T-helper 22 cell (primary cell): Measurements from ENCODE around the gene ATXN7.

ENCODE experiments used
- DNase-seq: peaks from one replicate; pipeline ENCODE4 v3.0.0-alpha.2; 2020; ENCODE audit warnings: low read depth

The ATXN7 gene

DNA sequence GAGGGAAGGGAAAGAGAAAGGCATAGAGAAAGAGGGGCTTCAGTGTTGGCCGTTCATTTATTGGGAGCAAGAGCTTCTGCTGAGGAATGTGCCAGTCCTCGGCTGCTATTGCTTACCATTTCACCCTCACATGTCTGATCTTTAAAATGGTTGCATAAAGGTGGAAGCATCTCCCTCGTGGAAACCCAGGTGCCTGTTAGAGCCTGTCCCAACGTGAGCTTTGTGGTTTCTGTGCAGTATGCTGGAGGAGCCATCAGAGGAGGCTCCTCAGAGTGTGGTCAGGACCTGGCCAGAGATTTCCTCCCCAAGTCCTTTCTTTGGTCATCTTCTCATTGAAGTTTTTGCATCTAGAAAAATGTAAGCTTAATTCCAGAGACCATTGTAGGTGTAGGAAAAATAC, 125.3 kb downstream of the ATXN7 start:
- no peak for DNase-seq

DNA sequence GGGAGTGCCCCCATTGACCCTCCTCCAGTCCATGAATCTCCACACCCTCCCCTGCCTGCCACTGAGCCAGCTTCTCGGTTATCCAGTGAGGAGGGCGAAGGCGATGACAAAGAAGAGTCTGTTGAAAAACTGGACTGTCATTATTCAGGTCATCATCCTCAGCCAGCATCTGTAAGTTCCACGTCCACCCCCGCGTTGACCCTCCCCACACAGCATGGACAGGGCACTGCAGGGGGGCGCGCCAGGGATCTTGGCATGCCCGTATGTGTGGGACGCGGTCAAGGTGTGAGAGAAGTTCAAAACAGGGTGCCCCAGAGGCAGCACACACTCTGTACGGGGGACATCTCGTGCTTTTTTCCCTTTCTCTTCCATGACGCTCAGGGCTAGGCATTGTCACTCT, 126.5 kb downstream of the ATXN7 start:
- DNase-seq = no peak

DNA sequence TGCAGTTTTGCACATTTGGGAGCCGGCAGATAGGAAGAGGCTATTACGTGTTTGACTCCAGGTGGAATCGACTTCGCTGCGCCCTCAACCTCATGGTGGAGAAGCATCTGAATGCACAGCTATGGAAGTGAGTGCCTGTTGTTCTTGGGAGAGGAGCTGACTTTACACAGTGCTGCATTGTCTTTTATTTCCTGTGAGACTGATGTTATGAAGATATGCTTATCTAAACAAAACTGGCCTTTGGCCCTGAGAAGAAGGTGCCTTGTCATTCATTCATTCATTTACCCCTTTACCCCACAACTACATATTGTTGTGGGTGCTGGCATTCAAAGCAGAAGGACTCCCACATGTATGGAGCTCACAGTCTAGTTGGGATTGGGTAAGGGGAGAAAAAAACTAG, 127.1 kb downstream of the ATXN7 start:
- DNase-seq = no peak

DNA sequence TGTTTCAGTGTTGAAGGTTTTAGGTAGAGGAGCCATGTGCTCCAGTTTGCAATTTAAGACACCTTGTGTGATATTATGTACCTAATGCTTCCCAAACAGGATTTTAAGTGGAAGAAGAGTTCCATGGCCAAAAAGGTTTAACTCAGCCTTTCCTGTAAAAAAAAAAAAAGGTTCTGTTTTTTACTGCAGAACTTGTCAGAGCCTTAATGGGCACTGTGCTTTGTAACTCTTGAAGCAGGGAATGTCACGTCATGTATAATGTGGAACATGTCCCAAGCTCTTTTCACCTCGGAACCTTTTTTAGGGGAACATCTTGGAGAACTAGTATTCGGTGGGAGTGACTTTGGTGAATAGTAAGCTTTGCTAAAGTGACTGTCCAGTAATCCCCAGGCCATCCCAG, 128.0 kb downstream of the ATXN7 start:
- no peak for DNase-seq

GRCh38 chr3:63992516-63993209, 129.0 kb downstream of the ATXN7 start:
- no peak for DNase-seq

DNA sequence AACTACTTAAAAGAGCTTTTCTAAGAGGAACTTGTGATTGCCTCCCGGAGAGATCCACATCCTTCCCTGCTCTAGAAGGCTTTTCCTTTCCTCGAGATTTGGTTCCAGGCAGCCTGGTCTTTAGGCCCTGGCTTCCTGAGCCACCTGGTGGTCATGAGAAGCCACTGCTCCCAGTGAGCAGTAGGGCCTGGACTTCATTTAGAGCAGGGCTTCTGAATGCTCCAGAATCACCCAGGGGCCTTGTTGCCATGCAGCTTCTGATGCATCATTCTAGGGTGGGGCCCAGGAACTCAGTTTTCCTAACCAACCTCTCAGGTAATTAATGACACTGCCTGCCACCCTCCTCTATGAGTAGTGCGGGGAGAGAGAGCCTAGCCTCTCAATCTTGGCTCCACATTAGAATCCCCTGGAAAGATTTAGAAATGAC, 130.0 kb downstream of the ATXN7 start:
- DNase-seq = peak; percentile 26

DNA sequence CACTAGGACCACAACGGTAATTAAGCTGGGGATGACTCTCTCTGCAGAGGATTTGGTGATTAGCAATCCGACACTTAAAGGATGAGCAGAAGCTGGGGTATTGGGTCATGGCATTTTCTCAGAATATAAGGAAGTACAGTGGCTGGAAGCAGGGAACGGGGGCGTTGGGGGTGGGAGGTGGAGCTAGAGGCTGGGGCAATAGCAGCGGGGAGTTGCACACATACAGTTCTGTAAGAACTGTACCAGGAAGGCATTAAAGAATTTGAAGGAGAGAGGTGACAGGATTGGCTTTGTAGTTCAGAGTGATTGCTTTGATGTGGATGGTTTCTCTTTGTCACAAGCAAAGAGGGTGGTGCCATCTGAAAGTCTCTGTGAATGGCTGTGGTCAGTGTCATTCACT, 131.4 kb downstream of the ATXN7 start:
- no peak for DNase-seq

DNA sequence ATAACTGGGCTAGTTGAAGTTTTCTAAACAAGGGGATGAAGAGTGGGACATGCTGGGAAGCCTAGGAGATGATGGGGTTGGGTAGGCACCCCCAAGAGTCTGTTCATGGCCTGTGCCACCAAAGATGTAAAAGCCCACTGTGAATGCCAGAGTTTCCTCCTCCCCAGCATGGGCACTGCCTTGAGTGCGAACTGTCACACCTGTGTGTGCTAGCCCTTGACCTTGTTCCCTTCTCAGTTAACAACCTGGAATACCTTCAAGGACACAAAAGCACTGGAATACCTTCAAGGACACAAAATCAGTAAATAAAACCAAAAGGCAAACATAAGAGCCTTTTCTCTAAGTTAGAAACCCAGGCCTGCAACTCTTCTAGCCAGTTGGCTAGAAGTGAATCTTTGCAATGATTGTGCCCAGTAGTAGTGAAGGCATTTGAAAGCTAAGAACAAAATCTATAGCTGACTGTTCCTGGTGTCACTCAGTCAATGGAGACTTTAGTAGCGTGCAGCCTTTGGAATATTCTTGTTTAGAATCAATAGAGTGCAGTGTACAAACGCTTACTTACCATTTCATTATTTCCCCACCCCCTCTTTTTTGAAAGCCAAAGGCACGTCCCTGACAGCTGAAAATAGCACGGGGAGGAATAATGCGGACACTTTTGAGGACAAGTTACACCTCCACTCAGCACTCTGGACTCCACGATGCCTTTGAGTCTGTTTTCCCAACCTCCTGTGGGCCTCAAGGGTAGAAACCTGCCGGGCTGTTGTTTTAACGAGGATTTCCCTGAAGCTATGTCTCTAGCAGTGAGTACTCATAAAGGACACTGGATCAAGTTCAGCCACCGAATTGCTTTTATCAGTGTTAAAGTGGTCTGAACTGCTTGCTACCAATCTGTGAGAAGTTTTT, 135.4 kb downstream of the ATXN7 start:
- DNase-seq = no peak

DNA sequence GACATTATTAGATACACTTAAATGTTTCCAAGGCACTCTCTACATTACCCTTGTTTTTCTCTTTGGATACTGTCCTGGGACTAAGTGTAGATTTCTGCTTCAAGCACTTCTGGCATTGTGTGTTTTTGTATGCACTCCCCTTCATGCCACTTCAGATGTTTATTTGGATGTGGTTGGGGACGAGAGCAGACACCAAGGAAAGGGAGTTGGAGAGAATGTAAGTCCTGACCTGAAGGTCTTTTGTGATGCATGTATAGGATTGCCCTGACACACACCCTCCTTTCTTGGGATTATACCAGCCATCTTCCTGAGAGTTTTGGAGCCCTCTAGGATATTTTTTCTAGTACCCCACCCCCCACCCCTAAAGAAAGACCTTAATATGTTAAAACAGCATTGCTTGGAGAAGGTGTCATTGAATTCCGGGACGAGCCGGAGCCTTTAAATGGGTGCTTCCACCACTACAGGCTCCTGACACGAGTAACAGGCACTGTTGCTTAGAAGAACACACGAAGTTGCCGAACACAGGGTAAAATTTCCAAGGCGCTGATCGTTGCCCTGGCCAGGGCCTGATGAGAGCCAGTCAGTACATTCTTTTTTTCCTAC, 136.9 kb downstream of the ATXN7 start:
- DNase-seq = no peak

GRCh38 chr3:64002233-64002632, 138.6 kb downstream of the ATXN7 start:
- DNase-seq = no peak

DNA sequence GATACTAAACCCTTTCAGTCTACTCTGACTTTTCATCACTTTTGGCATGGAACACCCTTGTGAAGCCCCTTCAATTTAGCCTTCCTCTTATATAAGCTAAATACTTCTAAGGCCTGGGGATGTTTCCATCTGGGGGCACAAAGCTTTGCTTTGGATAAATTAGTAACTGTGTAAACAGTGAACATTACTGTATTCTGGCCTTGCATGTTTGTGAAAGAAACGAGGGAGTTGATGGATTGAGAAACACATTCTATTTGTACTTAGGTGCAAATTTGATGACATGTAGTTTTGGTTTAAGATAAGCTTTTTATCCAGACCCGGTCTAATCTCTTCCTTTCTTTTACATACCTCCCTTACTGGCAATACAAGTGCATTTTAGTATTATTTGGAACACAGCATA, 139.9 kb downstream of the ATXN7 start:
- no peak for DNase-seq

GRCh38 chr3:64008017-64008416, 144.3 kb downstream of the ATXN7 start:
- DNase-seq = no peak

DNA sequence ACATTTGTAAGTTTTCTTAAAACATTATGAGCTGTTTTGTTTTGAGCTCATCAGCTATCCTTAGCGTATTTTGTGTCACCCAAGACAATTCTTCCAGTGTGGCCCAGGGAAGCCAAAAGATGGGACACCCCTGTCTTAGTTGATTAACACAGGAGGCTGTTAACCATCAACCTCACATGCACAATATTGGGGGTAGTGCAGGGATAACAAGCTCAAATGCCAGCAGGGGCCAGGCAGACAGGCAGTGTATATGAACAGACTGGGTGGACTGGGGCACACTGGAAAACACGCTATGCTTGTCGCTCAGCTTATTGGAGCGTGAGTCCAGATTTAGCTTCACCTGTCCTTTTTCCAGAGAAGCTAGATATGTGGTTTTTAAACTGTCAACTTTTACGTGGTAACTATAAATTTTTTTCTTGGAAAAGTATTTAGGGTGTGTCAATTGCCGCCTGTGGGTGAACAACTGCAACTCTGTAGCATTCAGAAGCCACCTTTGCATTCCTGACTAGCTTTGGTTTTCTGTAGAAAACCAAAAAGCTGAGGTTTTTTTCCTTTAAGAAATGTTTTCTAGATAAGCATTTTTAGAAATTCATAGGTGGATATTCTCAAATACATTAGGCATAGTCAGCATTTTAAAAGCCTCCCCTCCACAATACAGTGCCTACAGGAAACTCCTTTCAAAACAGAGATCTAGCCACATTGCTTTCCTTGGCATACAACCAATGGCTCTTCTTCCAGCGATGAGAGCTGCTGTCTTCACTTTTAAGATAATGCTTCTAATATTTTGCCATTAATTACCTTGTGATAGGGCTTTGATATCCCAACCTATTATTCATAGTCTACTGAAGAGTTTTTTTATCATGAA, 145.1 kb downstream of the ATXN7 start:
- no peak for DNase-seq

- DNase-seq = no peak
These were observed 145.9 kb downstream of the ATXN7 start for GRCh38 chr3:64009528-64009927.

- DNase-seq = no peak
These were observed 146.5 kb downstream of the ATXN7 start for GRCh38 chr3:64010199-64010598.

DNA sequence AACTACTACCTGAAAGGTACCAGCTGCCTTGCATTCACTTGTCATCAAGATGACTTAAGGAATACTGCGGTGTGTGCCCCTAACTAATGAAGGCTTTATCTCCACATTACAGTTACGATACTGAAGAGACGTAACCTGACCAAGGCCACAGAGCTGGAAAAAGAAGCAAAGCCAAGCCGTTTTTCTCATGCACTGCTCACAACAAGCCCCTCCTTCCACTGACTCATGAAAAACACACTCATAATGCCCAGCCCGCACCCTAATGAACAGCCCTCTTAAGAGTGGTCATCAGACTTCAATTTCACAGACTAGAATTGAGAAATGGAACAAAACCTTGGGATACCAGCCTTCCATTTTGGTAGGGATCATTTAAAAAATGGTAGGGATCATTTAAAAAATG, 148.0 kb downstream of the ATXN7 start:
- DNase-seq = no peak

DNA sequence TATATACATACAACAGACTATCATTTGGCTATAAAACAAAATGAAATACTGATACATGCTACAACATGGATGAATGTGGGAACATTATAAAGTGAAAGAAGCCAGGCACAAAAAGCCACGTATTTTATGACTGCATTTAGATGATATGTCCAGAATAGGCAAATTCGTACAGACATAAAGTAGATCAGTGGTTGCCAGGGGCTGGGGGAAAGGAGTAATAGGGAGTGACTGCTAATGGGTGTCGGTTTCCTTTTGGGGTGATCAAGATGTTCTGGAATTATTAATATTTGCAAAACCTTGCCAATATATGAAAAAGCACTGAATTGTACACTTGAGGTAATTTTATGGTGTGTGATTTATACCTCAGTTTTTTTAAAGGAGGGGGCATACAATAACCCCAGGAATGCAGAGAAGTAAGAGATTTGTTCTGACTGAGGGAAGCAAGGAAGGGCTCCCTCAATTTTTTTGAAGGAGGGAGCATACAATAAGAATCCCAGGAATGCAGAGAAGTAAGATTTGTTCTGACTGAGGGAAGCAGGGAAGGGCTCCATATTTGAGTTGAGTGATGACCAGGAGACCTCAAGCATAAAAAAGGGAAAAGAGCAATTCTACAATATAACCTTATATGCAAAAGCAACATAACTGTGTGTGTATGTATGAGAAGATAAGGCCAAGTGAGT, 153.4 kb downstream of the ATXN7 start:
- DNase-seq = no peak

GRCh38 chr3:64019271-64019670, 155.6 kb downstream of the ATXN7 start:
- DNase-seq = no peak

DNA sequence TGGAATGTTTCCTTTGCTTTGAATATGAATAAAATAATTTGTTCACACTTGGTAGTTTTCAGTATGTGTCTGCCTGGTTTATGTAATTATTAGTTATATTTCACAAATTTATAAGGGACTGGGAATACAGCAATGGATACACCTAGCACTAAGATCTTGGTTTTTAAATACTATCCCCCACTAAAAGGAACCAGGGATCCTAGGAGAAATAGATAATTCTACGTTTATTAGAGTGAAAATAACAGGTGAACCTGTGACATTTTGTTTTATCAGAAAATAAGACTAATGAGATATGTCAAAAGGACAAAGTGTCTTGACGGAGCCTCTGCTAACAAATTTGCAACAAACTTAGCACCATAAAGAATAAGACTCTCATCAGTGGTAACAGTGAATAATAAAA, 156.2 kb downstream of the ATXN7 start:
- DNase-seq = no peak

DNA sequence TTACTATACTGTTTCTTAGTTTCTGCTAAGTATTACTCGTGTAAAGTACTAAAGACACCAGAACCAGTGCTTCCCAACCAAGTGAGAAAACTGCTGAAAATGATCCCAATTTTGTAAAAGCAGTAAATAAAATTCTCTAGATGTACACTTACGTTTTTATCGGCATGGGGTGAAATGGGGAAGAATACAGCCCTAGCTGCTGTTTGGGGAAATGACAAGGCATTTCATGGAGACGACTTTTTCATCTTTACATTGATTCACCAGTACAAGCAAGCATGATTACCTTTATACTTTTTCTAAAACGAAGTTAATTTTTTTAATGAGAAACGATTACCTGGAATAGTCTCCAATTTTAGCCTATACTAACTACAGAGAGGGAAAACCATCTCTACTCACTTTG, 158.3 kb downstream of the ATXN7 start:
- DNase-seq = no peak

- peak; percentile 12 for DNase-seq
These were observed 159.0 kb downstream of the ATXN7 start for GRCh38 chr3:64022451-64023186.
